NCI-H2029 (cell line): ENCODE measurements around the gene TIAM1.

Source experiments
- DNase-seq: peaks from one replicate; lab custom pipeline; 2025; lab: John Stamatoyannopoulos, UW

Gene TIAM1

DNA sequence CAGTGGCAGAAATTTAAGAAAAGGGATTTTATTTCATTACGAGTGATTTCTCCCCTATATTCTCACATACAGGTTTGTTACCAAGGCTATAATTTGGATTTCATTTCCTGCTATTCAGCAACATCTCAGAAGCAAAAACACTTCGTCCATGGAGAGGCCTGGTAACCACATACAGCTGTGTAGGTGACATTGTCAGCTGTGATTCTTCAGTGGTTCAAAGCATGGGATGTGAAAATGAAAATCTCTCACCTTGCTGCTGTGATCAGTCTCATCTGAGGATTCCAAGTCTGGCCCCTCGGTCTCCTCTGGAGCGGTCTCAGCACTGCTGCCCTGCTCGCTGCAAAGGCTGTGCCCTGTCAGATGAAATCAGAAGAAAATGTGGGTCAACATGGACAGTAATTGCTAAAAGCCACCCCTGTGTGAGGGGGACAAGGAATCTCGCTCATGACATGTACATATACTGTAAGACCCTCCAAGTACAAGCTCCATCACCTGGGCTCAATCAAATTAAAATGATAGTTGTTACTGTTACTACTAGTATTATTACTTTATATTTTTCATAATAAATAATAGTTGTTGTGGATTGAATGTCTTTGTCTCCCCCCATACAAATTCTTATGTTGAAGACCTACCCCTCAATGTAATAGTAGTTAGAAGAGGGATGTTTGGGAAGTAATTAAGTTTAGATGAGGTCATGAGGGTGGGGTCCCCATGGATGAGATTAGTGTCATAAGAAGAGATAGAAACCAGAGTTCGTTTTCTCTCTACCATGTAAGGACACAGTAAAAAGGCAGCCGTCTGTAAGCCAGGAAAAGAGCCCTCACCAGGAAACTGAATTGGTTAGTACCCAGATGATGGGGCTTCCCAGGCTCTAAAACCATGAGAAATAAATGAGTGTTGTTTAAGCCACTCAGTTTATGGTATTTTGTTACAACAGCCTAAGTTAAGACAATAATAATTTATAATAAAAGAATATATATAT is 179.1 kb downstream of the TIAM1 start:
- DNase-seq = no peak

DNA sequence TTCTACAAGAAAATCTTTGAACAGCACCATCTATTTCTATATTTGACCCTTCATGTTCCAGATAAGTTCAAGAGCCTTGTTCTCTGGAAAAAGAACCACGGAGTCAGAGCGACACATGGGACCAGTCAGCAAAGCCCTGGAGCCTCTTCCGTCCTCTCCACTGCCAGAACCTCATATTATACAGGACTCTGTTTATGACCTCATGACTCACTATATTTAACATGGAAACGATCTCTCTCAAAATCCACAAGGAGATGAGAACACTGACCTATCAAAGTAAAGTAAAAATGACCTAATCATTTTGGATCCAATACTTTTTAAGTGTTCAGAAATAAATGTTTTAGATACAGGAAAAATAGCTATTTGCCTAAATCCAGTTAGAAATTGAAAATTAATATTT is 181.2 kb downstream of the TIAM1 start:
- DNase-seq = no peak

DNA sequence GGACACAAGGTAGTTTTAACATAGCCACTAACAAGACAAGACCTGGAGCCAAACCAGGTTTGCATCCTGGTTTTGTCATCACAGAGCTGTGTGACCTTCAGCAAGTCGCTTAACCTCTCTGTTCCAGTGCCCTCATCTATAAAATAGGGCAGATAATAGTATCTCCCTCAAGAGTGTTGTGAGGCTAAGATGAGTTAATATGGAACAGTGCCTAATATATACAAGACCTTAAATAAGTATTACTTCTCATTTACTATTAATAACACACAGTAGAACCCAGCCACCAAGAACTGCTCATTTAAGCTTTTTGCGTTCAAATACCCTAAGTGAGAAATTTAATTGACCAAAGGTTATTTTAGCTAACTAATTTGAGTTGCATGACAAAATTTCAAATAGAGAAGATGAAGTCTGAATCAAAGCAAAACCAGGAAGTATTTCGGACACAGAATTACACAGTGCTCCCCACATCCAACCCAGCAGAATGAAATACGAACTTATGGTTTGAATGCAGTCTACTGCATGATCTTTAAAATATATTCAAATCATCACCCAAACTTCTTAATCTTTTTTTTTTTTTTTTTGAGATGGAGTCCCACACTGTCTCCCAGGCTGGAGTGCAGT is 181.9 kb downstream of the TIAM1 start:
- DNase-seq = no peak

DNA sequence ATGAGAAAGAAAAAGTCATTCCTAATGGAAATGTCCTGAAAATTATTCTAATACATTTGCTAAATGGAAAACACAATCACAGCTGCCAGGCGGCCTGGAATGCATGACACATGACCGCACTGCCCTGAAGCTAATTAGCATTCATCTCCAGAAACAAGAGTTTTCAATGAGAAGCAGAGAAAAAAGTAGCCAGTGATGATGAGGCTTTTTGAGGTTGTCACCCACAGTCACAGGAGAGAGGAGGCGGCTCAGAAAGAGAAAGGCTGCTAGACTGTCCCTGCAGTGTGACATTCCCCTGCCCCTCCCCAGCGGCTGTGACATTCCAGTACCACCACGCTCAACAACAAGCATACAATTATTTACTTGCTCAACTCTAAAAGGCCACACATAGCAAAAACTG is 182.9 kb downstream of the TIAM1 start:
- DNase-seq = no peak

DNA sequence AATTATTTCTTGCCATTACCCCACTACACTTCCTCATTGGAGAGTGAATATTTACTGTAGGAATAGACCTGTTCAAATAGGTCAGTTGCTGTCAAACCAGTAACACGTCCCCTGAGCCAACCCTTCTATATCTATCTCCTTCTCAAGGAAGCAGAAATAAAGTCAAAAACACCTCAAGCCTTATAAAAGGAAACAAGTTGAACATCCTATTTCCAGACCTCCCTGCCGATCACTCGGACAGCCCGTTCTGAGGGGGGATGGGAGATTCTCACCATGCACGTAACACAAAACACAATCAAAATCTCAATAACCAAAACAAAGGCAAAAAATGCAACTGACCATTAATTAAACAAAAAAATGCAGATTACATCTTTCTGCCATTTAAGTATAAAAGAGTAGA is 184.3 kb downstream of the TIAM1 start:
- no peak for DNase-seq

DNA sequence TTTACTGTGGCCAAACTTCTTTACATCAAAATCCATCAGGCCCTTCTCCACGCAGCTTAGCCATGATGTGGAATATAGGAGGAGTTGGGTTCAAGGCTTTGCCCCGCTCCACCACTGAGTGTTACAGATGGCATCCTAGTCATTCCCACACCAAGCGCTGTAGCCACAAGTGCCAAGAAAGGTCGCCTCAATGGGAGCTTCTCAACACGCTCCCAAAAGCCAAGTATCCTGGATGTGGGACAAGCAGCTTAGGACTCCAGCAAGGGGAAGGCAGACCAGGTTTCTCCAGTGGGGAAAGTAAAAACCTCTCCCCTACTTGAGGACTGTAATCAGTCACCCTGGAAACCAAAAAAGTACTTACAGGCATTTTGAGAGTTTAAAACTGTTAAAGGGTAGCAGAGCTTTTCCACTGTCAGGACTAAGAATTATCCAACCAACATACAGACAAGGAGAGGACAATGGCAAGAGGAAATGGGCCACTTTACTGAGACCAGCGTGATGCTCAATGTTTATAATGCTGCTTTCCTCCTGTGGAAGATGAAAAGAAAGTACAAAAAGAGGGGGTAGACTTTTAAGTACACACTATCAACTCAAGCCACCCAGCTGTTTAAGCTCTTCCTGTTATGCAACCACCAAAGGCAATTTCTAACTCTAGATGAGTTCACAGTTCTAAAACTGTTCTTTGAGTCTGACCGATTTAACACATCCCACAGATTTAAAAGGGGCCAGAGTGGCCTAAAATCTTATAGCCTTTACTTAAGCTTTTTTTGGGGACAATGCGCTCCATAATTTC is 185.1 kb downstream of the TIAM1 start:
- no peak for DNase-seq

DNA sequence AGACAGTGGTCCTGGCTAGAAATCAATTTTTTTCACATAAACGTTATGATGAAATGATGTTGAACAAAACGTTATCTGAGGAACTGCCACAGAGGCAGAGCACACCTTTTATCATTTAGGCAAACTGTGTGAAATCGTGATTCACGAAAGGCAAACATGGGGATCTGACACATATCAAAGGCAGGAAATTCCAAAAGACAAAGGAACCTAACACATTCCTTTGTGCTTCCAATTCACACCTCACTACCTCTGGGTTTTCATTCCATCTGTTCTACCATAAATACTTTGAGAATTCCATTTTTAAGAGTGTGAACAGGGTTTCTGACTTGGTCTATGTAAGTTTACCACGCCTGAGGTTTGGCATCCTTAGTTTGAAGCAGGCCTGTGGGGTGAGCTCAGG is 186.3 kb downstream of the TIAM1 start:
- no peak for DNase-seq

DNA sequence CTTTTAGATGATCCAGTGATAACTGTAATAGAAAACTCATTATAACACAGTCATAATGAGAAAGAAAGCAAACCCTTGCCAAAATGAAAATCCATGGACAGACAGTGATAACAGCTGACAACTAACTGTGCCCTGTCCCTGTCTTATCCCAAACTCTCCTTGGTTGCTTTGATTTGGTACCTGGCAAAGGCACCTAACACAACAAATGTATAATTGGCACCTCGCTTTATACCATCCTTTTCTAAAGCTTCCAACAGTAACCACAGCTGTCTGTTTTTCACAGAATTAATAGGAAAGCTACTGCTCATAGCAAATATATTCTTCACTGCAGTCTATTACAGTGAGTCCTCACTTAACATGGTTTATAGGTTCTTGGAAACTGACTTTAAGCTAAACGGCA is 187.4 kb downstream of the TIAM1 start:
- no peak for DNase-seq

DNA sequence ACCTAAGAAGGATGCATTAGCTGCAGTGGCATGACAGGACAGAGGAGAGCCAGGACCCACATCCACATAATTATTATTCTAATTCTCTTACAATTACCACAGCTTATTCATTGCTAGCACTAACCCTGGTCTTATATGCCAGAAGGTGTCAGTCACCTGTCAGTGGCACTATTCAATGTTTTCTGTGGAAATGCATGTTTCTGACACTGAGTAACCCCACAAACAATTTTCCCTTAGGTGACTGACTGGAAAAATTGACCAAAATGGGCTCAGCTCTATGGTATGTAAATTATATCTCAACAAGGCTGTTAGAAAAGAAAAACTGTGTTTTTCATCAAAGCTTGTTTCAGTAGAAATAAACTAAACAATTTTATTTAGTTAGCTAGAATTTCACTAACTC is 187.9 kb downstream of the TIAM1 start:
- no peak for DNase-seq

DNA sequence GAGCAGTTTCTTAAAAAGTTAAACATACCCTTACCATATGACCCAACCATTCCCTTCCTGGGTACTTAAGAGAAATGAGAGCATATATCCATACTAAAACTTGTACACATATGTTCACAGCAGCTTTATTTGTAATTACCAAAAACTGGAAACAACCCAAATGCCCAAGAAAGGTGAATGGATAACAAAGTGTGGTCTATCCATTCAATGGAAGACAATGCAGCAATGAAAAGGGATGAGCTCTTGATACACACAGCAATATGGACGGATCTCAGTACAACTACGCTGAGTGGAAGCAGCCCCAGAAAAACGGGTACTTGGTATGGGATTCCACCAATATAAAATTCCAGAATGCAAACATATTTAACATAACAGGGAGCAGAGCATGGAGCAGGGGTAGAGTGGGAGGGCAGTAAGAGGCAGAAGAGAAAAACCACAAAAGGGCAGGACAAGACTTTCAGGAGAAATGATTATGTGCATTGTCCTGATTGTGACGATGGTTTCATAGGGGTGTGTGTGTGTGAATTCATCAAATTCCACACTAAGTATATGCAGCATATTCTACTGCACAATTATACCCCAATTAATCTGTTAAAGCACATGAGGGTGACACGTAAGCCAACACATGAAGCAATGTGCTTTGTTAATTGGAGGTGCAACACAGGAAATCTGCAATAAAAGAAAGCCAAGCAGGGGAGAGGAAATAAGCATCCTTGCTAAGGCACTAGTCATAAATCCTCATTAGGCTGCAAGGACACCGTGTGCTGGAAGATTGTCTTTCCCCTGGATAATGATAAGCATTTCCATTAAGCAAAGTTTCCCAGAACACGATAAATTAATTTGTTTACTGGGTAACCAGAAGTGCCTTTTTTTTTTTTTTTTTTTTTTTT is 192.7 kb downstream of the TIAM1 start:
- DNase-seq = no peak

DNA sequence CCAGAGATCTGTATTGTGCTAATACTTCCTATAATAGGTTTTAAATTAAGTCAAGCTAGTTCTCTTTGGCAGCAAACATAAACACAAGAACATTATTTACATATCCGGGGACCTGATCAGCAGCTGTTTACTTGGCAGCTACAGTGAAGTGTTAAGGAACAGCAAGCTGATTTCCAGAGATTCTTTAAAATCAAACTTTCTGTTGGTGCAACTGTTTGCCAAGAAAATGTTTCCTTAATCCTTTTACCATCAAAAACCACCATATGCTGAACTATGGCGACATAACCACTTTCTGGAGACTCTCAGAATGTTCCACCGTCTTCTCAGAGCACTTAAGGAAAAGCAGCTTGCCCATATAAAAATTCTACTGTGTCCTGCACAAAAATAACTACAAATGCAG is 198.8 kb downstream of the TIAM1 start:
- no peak for DNase-seq

DNA sequence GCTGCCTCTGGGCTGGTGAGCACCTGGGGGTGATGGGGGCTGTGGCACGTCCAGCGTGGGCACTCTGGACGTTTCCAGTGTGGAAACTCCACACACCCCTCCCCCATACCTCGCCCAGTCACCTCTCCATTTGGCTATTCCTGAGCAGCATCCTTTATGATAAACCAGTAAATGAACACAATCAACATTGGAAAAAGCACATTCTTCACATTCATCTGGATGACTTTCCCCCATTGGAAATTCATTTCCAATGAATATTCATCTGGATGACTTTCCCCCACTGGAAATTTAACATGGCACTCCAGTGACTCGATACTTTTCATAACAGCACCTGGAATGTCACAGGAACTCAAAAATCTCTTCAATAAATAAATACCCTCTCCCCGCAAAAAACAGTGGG is 201.0 kb downstream of the TIAM1 start:
- DNase-seq = no peak

DNA sequence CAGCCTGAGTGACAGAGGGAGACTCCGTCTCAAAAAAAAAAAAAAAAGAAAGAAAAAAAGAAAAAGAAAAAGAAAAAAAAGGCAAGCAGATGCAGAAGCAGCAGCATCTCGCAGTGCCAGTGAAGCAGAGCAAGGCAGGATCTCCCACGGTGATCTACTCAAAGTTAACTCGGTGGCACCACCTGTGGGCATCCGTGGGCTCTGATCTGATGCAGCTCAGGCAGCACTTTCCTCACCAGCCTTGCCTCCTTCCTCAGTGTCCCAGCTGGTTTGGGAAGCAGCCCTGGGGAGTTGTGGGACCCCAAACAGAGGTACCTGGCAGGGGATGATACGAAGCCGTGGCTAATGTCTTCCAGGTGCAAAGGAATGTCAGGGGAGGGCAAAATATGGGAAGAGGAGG is 201.5 kb downstream of the TIAM1 start:
- no peak for DNase-seq

DNA sequence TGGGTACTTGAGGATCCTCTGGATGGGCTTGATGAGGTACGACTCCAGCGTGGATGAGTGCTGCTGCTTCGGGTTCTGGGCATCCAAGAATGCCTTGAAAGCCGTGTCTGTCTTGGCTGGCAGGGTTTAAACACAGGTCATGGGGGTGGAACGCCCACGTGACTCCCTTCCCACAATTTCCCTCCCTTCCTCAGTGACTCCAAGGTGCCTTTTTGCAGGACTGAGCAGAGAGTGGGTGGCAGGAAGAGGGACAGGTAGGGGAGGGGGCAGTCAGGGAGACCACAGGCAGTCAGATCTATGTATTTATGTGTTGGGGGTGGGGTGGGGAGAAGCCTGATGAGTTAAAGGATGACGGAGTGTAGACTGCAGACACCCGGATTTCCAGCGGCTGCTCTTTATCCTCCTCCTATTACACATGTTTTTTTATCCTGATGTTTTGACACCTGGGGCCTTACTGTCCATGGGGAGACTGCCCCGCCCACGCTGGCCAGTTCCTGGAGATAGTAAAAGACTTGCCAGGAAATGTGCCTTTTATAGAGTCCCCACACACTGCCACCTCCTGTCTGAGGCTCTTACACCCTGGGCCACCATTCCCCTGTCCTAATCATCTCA is 202.6 kb downstream of the TIAM1 start:
- DNase-seq = no peak

DNA sequence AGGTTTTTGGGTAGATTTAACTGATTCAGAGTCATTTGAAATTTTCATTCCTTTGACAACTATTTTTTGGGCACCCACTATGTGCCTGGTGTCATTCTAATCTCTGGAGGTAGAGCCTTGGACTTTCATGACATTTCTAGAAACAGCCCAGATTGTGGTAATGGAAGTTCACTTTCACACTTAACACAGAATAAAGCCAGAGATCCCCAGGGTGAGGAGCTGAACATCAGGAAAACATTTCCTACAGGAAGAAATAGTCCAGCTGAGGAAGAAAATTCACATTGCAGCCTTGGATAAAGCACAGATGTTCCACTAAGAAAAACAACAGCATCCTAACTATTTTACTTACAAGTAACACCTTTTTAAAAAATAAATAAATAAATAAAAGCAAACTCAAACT is 203.4 kb downstream of the TIAM1 start:
- DNase-seq = no peak

DNA sequence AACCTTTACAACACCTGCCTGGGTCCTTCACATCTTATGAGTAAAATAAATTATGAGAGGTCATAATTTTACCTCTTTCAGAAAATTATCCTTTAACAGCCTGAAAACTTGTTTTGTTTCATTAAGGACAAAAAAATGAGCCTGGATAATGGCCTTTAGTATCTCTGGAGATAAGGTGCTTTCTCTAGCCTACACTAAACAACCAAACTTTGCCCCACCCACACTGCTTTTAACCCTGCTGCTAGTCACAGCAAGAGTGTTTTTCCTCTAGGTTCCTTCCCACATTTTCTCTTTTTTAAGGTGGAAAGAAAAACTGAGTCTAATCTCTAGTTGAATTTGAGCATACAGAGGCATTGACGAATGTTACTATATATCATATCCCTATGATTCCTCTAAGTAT is 204.0 kb downstream of the TIAM1 start:
- no peak for DNase-seq

DNA sequence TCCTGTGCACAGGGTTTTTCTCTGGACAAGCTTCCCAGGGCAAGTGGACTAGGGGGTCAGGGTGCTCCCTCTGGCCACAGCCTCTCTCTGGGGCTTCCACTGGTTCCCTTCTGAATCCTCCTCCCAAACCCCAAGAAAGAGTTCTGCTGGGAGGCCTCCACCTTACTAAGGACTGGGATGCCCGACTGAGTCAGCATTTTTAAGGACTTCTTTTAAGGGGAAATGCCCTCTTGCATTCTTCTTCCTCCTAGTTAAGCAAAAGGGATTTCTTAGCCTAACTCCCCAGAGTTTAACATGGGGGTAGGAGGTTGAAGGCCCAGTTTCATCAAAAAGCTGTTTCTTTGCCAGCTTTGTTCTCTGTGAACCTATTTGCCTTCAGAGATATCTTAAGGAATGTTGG is 206.1 kb downstream of the TIAM1 start:
- DNase-seq = no peak

DNA sequence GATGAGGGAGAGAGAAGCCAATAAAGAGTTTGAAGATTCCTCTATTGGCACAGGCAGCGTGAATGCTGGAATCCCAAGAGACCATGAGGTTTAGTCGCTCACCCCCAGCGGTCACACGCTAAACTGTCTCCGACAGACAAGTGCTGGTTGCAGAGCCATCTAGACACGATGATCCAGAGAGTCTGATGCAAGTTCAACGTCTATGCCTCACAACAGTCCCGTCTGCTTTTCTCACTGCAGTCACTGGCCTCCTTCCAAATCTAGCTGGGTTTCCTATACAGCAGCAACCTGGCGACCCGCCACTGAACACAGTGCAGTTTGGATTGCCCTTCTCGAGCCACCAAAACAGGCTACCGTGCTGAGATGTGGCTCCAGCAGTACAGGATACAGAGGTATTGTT is 207.2 kb downstream of the TIAM1 start:
- DNase-seq = peak; percentile 37

DNA sequence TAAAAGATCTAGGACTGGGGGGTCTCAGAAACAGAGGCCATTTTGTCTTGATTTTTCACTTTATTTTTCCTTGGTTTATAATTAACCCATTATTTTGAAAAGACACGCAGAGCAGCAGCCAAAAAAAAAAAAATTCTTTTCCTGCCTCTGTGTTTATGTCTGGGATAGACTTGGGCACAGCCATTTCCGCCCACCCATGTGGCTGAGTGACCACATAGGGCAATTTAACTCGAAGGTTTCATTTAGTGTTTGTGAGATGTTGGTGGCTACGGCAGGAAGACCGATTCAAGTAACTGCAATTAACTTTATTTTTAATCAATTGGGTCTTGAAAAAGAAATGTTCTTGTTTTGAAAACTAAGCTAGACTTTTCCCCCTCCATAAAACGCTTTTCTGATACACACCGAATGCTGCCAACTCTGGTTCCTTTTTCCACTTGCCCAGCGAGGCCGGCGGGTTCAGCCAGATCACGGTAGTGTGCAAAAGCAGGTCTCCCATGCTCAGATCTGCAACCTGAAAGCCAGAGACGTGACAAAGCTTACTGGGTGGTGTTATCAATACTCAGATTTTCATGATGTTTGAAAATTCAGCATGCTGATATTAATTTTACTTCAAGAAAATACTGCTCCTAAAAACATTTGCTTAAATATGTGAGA is 208.4 kb downstream of the TIAM1 start:
- no peak for DNase-seq

DNA sequence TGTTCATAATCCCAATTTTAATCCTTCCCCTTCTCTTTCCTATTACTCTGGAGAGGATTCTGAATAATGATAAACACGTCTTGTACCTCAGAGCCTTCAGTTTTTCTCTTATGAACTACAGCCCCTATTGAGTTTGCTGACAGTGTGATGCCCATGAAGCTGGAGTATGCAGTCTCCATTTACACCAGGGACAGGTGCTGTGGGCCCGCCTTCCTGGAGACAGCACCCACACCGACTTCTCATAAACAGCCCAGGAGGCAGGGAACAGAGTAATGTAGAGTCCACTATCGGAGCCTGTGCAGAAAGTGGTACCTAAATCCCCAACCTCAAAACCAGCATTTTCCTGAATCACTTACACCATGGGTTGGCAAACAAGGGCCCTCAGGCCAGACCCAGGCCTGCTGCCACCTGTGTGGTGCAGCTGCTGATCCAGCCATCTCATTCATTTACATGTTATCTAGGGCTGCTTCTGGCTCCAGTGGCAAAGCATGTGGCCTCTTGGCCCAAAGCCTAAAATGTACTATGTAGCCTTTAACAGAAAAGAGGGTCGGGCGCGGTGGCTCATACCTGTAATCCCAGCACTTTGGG is 210.7 kb downstream of the TIAM1 start:
- no peak for DNase-seq
